HepG2 (cell line): ENCODE measurements around the gene NEURL1. TPM values are rescaled to one million over a fixed set of nuclear protein-coding genes. Genes with fewer than 3 reads are reported as not detected.

ENCODE experiments used
- ATAC-seq: fragments of 200-7000 bp; cut with Tn5 transposase; 3 replicates; pipeline ENCODE4 v1.9.1; 2020; ENCODE audit warnings: mild to moderate bottlenecking, moderate library complexity
- BruUV-seq: library from RNA; stranded (reverse); fragments of 400-500 nt; replicated peaks from 2 replicates; lab custom pipeline; 2021; lab: Mats Ljungman, UMichigan
- CTCF ChIA-PET: fragments of 300-600 bp; formaldehyde crosslinking; extraction: SDS; loops from one replicate; lab custom pipeline; 2021; ENCODE audit warnings: low total read pairs, inconsistent platforms, low intra/inter-chr PET ratio; lab: Yijun Ruan, JAX
- POLR2A ChIA-PET: fragments of 350-600 bp; sonication (Branson Sonifier 250); formaldehyde crosslinking; loops from one replicate; lab custom pipeline; 2020; ENCODE audit warnings: antibody characterized with exemption, inconsistent platforms; lab: Yijun Ruan, JAX
- DNase-seq: peaks from one replicate; pipeline ENCODE4 v3.0.0-alpha.2; 2015; ENCODE audit warnings: low spot score
- FAIRE-seq: peaks from 3 replicates; lab custom pipeline; 2011; peaks lifted over from hg19 to GRCh38; lab: Jason Lieb, UNC
- H2AFZ ChIP-seq: one replicate; pipeline ENCODE4 v1.6.1; 2011; ENCODE audit warnings: low read length, inconsistent platforms
- H3K27ac ChIP-seq: fragments of 300-600 bp; 3 replicates; pipeline ENCODE4 v1.8.0; 2011; ENCODE audit warnings: mixed run types, mild to moderate bottlenecking, mixed read lengths, low read length, inconsistent platforms; ENCODE audit not compliant: insufficient read depth; ENCODE audit errors: extremely low read length
- H3K27me3 ChIP-seq, 2 experiments: fragments of 200-600 bp in 1 of 2; 2 replicates in 1 of 2; 3 replicates in 1 of 2; pipeline versions ENCODE4 v1.6.0 to v1.8.0; 2011; ENCODE audit warnings: low read length in 2 of 2, mild to moderate bottlenecking in 2 of 2, moderate library complexity in 2 of 2, inconsistent platforms in 1 of 2; ENCODE audit not compliant: insufficient read depth in 2 of 2, control insufficient read depth in 1 of 2
- H3K36me3 ChIP-seq, 2 experiments: fragments of 200-600 bp in 1 of 2; replicated peaks in 1 of 2; 2 replicates in 1 of 2; 3 replicates in 1 of 2; pipeline versions ENCODE4 v1.5.1 to v1.8.0; 2011; ENCODE audit warnings: low read length in 2 of 2, inconsistent platforms in 1 of 2; ENCODE audit not compliant: insufficient read depth in 2 of 2, control insufficient read depth in 1 of 2
- H3K4me1 ChIP-seq: 2 replicates; pipeline ENCODE4 v1.5.1; 2012; ENCODE audit warnings: low read length, inconsistent platforms; ENCODE audit not compliant: insufficient read depth
- H3K4me2 ChIP-seq: 2 replicates; pipeline ENCODE4 v1.6.0; 2011; ENCODE audit warnings: low read depth, low read length, inconsistent platforms
- H3K4me3 ChIP-seq, 3 experiments: fragments of 200-600 bp in 1 of 3; sonication (generic), shearing (Covaris generic) in 1 of 3; replicated peaks in 1 of 3; 2 replicates each; pipeline ENCODE4 v1.5.1; 2011 to 2016; ENCODE audit warnings: low read length in 3 of 3, inconsistent platforms in 2 of 3, low read depth in 2 of 3, mild to moderate bottlenecking in 2 of 3, control low read depth in 1 of 3, mixed read lengths in 1 of 3; ENCODE audit not compliant: insufficient read depth in 1 of 3
- H3K79me2 ChIP-seq: one replicate; pipeline ENCODE4 v1.6.1; 2011; ENCODE audit warnings: low read length, inconsistent platforms; ENCODE audit not compliant: insufficient read depth
- H3K9ac ChIP-seq: 2 replicates; pipeline ENCODE4 v1.6.0; 2011; ENCODE audit warnings: mild to moderate bottlenecking, low read depth, low read length, inconsistent platforms; ENCODE audit not compliant: insufficient read depth
- H3K9me3 ChIP-seq: 2 replicates; pipeline ENCODE4 v1.5.1; 2012; ENCODE audit warnings: mild to moderate bottlenecking, low read length
- H4K20me1 ChIP-seq: 2 replicates; pipeline ENCODE4 v1.6.0; 2011; ENCODE audit warnings: inconsistent platforms, mild to moderate bottlenecking, low read length, moderate library complexity; ENCODE audit not compliant: insufficient read depth
- EEA1 ChIP-seq: sonication (generic); formaldehyde crosslinking; IDR thresholded peaks from 2 replicates; pipeline ENCODE4 v1.5.1; 2020; ENCODE audit warnings: mild to moderate bottlenecking, missing genetic modification reagents, borderline replicate concordance
- FOXO1 ChIP-seq: sonication (generic); formaldehyde crosslinking; IDR thresholded peaks from 2 replicates; pipeline ENCODE4 v1.4.0; 2020; ENCODE audit warnings: missing genetic modification reagents
- HNRNPL ChIP-seq: fragments of 200-400 bp; formaldehyde crosslinking; IDR thresholded peaks from 2 replicates; pipeline ENCODE4 v1.6.1; 2017; ENCODE audit warnings: mild to moderate bottlenecking, low read depth, low read length
- HOXD1 ChIP-seq: sonication (generic); formaldehyde crosslinking; IDR thresholded peaks from 2 replicates; pipeline ENCODE4 v1.5.0; 2020; ENCODE audit warnings: missing genetic modification reagents
- JDP2 ChIP-seq: sonication (generic); formaldehyde crosslinking; IDR thresholded peaks from 2 replicates; pipeline ENCODE4 v1.8.1; 2022; ENCODE audit warnings: missing genetic modification reagents, borderline replicate concordance
- MTA1 ChIP-seq: sonication (generic); formaldehyde crosslinking; IDR thresholded peaks from 2 replicates; pipeline ENCODE4 v1.4.0; 2020; ENCODE audit warnings: missing genetic modification reagents, mild to moderate bottlenecking, borderline replicate concordance
- NR2F2 ChIP-seq: IDR thresholded peaks from 2 replicates; pipeline ENCODE4 v1.6.1; 2012; ENCODE audit warnings: low read depth, inconsistent platforms, borderline replicate concordance
- RBAK ChIP-seq: sonication (generic); formaldehyde crosslinking; IDR thresholded peaks from 2 replicates; pipeline ENCODE4 v1.5.1; 2020; ENCODE audit warnings: mild to moderate bottlenecking, missing genetic modification reagents
- SRY ChIP-seq: sonication (generic); formaldehyde crosslinking; IDR thresholded peaks from 2 replicates; pipeline ENCODE4 v1.8.0; 2022; ENCODE audit warnings: mild to moderate bottlenecking, missing genetic modification reagents
- ZBTB20 ChIP-seq: sonication (generic); formaldehyde crosslinking; IDR thresholded peaks from 2 replicates; pipeline ENCODE4 v1.8.1; 2023; ENCODE audit warnings: missing genetic modification reagents, low read depth, mild to moderate bottlenecking, borderline replicate concordance
- ZNF296 ChIP-seq: sonication (generic); formaldehyde crosslinking; conservative IDR thresholded peaks from 2 replicates; pipeline ENCODE4 v1.5.0; 2020; ENCODE audit warnings: mild to moderate bottlenecking, missing genetic modification reagents
- ZNF503 ChIP-seq: sonication (generic); formaldehyde crosslinking; IDR thresholded peaks from 2 replicates; pipeline ENCODE4 v1.4.0; 2020; ENCODE audit warnings: missing genetic modification reagents
- ZNF629 ChIP-seq: sonication (generic); formaldehyde crosslinking; conservative IDR thresholded peaks from 2 replicates; pipeline ENCODE4 v1.5.0; 2020; ENCODE audit warnings: missing genetic modification reagents
- WGBS: methylation state at CpG from one replicate; pipeline ENCODE4 v1.1.6; 2017; ENCODE audit warnings: low lambda C conversion rate; 5-methylcytosine and 5-hydroxymethylcytosine counted together
- in situ Hi-C: cut with HindIII; loops from 2 replicates; pipeline ENCODE4 v1.10.0; 2017; ENCODE audit warnings: low pct_unique_long_range_greater_than_20kb; ENCODE audit not compliant: extremely low pct_ligation_motif_present
- intact Hi-C: fragments of 100-400 bp; cut with micrococcal nuclease; formaldehyde crosslinking; loops from one replicate; pipeline ENCODE4 v1.10.0; 2022; ENCODE audit not compliant: unreplicated experiment
- polyA plus RNA-seq, 8 experiments: library from polyadenylated mRNA; depleted of rRNA in 3 of 8; stranded (reverse) in 7 of 8; unstranded in 1 of 8; fragments of >200 nt; fragmentation: Illumina TruSeq in 4 of 8; extraction: Trizol in 4 of 8; gene quantifications; 2 replicates each; pipeline versions ENCODE4 v1.2.1 to v1.2.3, GENCODE V29; 2011 to 2016; ENCODE audit warnings: low read depth in 4 of 8, missing spikeins in 1 of 8, mixed read lengths in 1 of 8; ENCODE audit not compliant: insufficient read depth in 1 of 8
- total RNA-seq, 5 experiments: library from RNA; depleted of rRNA; stranded (reverse); fragments of >200 nt; fragmentation: Illumina TruSeq; extraction: Trizol; gene quantifications; 2 replicates each; pipeline ENCODE4 v1.2.3, GENCODE V29; 2016; ENCODE audit warnings: low read depth in 1 of 5
- TF ChIP-seq, protein P1 (sequence below): sonication (generic); formaldehyde crosslinking; IDR thresholded peaks from 2 replicates; pipeline ENCODE4 v1.8.0; 2022; ENCODE audit warnings: missing genetic modification reagents, mild to moderate bottlenecking, inconsistent platforms, borderline replicate concordance

Gene NEURL1
- total and polyA plus RNA-seq, 2 of the 13 experiments (the other 11 are each of a cell fraction or from before 2014, with no cell fraction given) = not detected

DNA sequence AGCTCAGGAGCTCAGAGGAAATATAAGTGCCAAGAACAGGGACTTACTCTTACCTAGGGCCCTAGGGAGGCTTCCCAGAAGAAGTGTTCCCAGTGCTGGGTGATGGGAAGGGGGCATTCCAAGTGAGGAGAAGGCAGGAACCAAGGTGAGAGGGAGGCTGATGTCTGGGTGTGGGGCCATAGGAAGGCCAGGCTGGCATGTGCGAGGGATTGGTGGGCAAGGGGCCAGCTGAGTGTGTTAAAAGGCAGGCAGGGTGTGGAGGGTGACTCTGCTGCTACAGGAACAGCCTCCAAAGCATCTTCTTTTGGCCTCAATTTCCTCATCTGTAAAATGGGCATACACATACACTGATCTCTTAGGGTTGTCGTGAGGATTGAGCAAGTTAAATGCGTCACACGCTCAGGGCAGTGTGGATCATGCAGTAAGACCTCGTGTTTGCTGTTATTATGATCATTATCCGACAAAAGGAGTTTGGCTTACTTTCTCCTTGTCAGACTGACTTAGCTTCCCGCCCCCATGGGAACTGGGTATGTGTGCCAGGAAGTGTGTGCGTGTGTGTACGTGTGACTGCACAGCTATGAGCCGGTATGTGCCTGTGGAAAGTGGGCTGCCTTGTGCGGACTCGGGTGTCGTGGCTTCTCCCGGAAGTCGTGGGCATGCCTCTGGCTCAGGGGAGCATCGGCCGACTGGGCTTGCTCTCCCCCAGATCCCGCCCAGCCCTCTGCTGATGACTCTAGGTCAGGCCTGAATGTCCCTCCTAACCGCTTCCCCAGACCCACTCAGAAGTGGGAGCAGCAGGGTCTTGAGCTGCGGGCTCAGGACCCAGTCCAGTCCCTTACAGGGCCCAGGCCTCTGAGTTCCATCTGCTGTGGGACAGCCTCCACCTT lies 59.6 kb downstream of the NEURL1 start:
- no peak for FAIRE-seq
- H3K4me1 ChIP-seq = peaks cover 13% of the 10 kb centered on the region
- H3K4me2 ChIP-seq = no peak overlapping the region
- no peak overlapping the region for H3K9ac ChIP-seq
- H2AFZ ChIP-seq = no peak overlapping the region
- POLR2A ChIA-PET = no interaction called here
- H3K27ac ChIP-seq = no peak overlapping the region
- TF ChIP-seq NR2F2 = no peak
- TF ChIP-seq ZNF629 (CRISPR knock-in tag) = peak; percentile 63
- TF ChIP-seq, all 625 proteins: peak for 1
- Histone ChIP-seq H3K79me2 (no peaks in the 10 kb centered on the region), H3K9me3 (no peaks in the 10 kb centered on the region), H4K20me1 (no peaks in the 10 kb centered on the region), H3K4me3 (no peak overlapping the region), H3K36me3 (no peaks in the 10 kb centered on the region), H3K27me3 (peaks cover 14 to 73% of the 10 kb centered on the region in 2 experiments)
- DNase-seq (no peak), ATAC-seq (no peak)
- WGBS = 67% methylated on average over 17 of the region's 20 CpGs
- intact Hi-C loops = no loop called here
- CTCF ChIA-PET = no interaction called here
- no TSS peak for BruUV-seq
- in situ Hi-C loops = no loop called here

- no peak for ATAC-seq
- no TSS peak for BruUV-seq
- no peak for TF ChIP-seq FOXO1 (CRISPR knock-in tag)
- TF ChIP-seq HOXD1 (CRISPR knock-in tag) = no peak
- no peak for TF ChIP-seq ZNF296 (CRISPR knock-in tag)
- TF ChIP-seq EEA1 (CRISPR knock-in tag) = no peak
- TF ChIP-seq RBAK (CRISPR knock-in tag) = no peak
- no peak for TF ChIP-seq MTA1 (CRISPR knock-in tag)
- TF ChIP-seq, protein P1, sequence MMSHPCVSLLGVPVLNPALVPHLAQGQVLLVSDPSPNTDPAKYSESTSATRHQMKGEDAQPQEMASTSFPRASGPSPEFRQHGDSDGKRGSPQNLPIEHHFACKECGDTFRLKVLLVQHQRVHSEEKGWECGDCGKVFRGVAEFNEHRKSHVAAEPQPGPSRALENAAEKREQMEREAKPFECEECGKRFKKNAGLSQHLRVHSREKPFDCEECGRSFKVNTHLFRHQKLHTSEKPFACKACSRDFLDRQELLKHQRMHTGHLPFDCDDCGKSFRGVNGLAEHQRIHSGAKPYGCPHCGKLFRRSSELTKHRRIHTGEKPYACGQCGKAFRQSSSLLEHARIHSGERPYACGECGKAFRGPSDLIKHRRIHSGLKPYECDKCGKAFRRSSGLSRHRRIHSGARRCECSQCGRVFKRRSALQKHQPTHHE (CRISPR knock-in tag) = no peak
- no peak for TF ChIP-seq HNRNPL
- TF ChIP-seq SRY (CRISPR knock-in tag) = no peak
- no peak for TF ChIP-seq JDP2 (CRISPR knock-in tag)
- TF ChIP-seq ZBTB20 (CRISPR knock-in tag) = no peak
- TF ChIP-seq ZNF503 (CRISPR knock-in tag) = no peak
These were observed 60.4 kb downstream of the NEURL1 start for GRCh38 chr10:103553743-103554487.

More at GRCh38 chr10:103553743-103554487, 60.4 kb downstream of the NEURL1 start:
- in situ Hi-C loops (no loop called here), intact Hi-C loops (no loop called here)
- no peak overlapping the region for H3K27ac ChIP-seq
- no peak overlapping the region for H3K4me2 ChIP-seq
- FAIRE-seq (no peak), DNase-seq (no peak)
- no peaks in the 10 kb centered on the region for H3K79me2 ChIP-seq
- no peaks in the 10 kb centered on the region for H3K36me3 ChIP-seq
- H4K20me1 ChIP-seq = no peaks in the 10 kb centered on the region
- H3K27me3 ChIP-seq = peaks cover 14 to 81% of the 10 kb centered on the region in 2 experiments
- no peak overlapping the region for H3K4me3 ChIP-seq
- WGBS = 61% methylated on average over 7 of the region's 8 CpGs
- H3K4me1 ChIP-seq = peaks cover 13% of the 10 kb centered on the region
- ChIA-PET CTCF (no interaction called here), POLR2A (no interaction called here)
- H3K9ac ChIP-seq = no peak overlapping the region
- no peaks in the 10 kb centered on the region for H3K9me3 ChIP-seq
- H2AFZ ChIP-seq = no peak overlapping the region
